Caco-2 (cell line): Measurements from ENCODE around the gene RAPGEF5. TPM values are rescaled to one million over a fixed set of nuclear protein-coding genes. Genes with fewer than 3 reads are reported as not detected.

Experiments used
- BruUV-seq: library from RNA; stranded (reverse); fragments of 400-500 nt; replicated peaks from 2 replicates; lab custom pipeline; 2021; lab: Mats Ljungman, UMichigan
- CTCF ChIA-PET: fragments of 300-600 bp; sonication (Branson Sonifier 250); formaldehyde crosslinking; loops from one replicate; lab custom pipeline; 2022; ENCODE audit warnings: antibody characterized with exemption; lab: Charles Lee
- POLR2A ChIA-PET: fragments of 300-600 bp; sonication (Branson Sonifier 250); formaldehyde crosslinking; loops from one replicate; lab custom pipeline; 2022; ENCODE audit warnings: antibody characterized with exemption; lab: Charles Lee
- DNase-seq, 2 experiments: peaks; one replicate each; pipeline versions ENCODE4 v3.0.0 to v3.0.0-alpha.2; 2020 to 2022
- H3K27me3 ChIP-seq: replicated peaks from 2 replicates; pipeline ENCODE4 v1.6.0; 2011; ENCODE audit warnings: low read length; ENCODE audit not compliant: control insufficient read depth, insufficient read depth
- H3K36me3 ChIP-seq: 2 replicates; pipeline ENCODE4 v1.5.1; 2011; ENCODE audit warnings: low read length; ENCODE audit not compliant: control insufficient read depth, insufficient read depth
- H3K4me1 ChIP-seq: fragments of 250-450 bp; sonication (Bioruptor Pico); 2 replicates; pipeline ENCODE4 v1.5.1; 2020; ENCODE audit warnings: mild to moderate bottlenecking
- H3K4me3 ChIP-seq: 2 replicates; pipeline ENCODE4 v1.5.1; 2011; ENCODE audit warnings: low read depth, mild to moderate bottlenecking, control low read depth, low read length
- H3K9me3 ChIP-seq: fragments of 250-450 bp; sonication (Bioruptor Pico); 2 replicates; pipeline ENCODE4 v1.5.1; 2020; ENCODE audit warnings: mild to moderate bottlenecking, moderate library complexity
- H3K27ac Mint-ChIP-seq: one replicate; pipeline ENCODE4 v1.8.0; 2022; ENCODE audit warnings: mixed read lengths; ENCODE audit not compliant: unreplicated experiment
- H3K27me3 Mint-ChIP-seq: one replicate; pipeline ENCODE4 v1.8.0; 2022; ENCODE audit warnings: mixed read lengths; ENCODE audit not compliant: insufficient read depth, unreplicated experiment
- H3K36me3 Mint-ChIP-seq: one replicate; pipeline ENCODE4 v1.8.0; 2022; ENCODE audit warnings: mild to moderate bottlenecking, mixed read lengths; ENCODE audit not compliant: insufficient read depth, unreplicated experiment
- H3K4me1 Mint-ChIP-seq: one replicate; pipeline ENCODE4 v1.8.0; 2022; ENCODE audit warnings: low read depth, mixed read lengths; ENCODE audit not compliant: unreplicated experiment
- H3K4me3 Mint-ChIP-seq: one replicate; pipeline ENCODE4 v1.8.0; 2022; ENCODE audit warnings: mild to moderate bottlenecking, moderate library complexity, mixed read lengths; ENCODE audit not compliant: unreplicated experiment
- H3K9me3 Mint-ChIP-seq: one replicate; pipeline ENCODE4 v1.8.0; 2022; ENCODE audit warnings: mixed read lengths; ENCODE audit not compliant: unreplicated experiment
- intact Hi-C: fragments of 100-400 bp; cut with micrococcal nuclease; formaldehyde crosslinking; loops from one replicate; pipeline ENCODE4 v1.10.0; 2022; ENCODE audit not compliant: unreplicated experiment
- total RNA-seq: library from RNA; stranded (reverse); gene quantifications from 2 replicates; pipeline ENCODE4 v1.2.3, GENCODE V29; 2022
- TF ChIP-seq, protein P1 (sequence below), 2 experiments: fragments of 200-600 bp in 1 of 2; IDR thresholded peaks; 1 replicate in 1 of 2; 2 replicates in 1 of 2; pipeline versions ENCODE4 v1.5.1 to v1.8.0; 2011 to 2022; ENCODE audit warnings: antibody characterized with exemption in 1 of 2, control low read depth in 1 of 2, inconsistent platforms in 1 of 2, low read depth in 1 of 2, low read length in 1 of 2, mild to moderate bottlenecking in 1 of 2, moderate library complexity in 1 of 2; ENCODE audit not compliant: insufficient read depth in 1 of 2, severe bottlenecking in 1 of 2, unreplicated experiment in 1 of 2

Gene RAPGEF5
- total RNA-seq, 1 experiment from 2014 or later, result 16.9 TPM

DNA sequence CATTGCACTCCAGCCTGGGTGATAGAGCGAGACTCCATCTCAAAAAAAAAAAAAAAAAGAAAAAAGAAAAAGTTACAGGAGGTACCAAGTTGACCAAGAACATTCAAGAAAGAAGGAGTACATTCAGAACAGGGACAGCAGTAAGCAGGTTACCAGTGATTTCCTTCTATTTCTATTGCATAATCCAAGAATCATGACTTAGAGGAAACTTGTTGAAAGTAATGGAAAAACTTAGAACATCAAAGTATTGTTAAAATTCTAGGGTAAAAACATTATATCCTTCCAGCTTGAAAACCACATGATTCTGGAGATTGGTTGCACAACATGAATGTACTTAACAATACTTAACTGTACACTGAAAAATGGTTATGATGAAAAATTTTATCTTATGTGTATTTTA is 25.2 kb downstream of the RAPGEF5 start:
- H3K4me3 Mint-ChIP-seq, result no peak overlapping the region
- POLR2A ChIA-PET, result no interaction called here

DNA sequence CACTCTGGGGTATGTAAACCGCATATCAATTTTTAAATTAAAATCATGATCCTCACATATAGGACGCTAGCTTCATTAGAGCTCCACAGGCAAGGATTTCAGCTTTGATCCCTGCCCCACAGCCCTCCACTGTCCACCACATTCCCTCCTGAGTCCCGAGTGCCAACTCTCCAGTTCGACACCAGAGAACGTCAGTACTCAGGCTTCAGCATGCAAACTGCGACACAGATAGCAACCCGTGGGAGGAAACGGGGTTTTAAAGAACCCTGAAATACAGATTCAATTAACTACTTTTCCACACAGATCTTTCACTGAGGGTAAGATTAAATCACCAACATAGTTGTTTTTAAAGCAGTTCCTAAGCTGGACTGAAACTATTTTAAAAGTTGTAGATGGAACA is 26.1 kb downstream of the RAPGEF5 start:
- H3K27ac Mint-ChIP-seq, result no peak overlapping the region
- TF ChIP-seq, protein P1, sequence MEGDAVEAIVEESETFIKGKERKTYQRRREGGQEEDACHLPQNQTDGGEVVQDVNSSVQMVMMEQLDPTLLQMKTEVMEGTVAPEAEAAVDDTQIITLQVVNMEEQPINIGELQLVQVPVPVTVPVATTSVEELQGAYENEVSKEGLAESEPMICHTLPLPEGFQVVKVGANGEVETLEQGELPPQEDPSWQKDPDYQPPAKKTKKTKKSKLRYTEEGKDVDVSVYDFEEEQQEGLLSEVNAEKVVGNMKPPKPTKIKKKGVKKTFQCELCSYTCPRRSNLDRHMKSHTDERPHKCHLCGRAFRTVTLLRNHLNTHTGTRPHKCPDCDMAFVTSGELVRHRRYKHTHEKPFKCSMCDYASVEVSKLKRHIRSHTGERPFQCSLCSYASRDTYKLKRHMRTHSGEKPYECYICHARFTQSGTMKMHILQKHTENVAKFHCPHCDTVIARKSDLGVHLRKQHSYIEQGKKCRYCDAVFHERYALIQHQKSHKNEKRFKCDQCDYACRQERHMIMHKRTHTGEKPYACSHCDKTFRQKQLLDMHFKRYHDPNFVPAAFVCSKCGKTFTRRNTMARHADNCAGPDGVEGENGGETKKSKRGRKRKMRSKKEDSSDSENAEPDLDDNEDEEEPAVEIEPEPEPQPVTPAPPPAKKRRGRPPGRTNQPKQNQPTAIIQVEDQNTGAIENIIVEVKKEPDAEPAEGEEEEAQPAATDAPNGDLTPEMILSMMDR (IDR thresholded peaks at IDR 0.05; ENCODE audit: insufficient read depth in 1 of 2, low read depth in 1 of 2, low read length in 1 of 2, severe bottlenecking in 1 of 2, unreplicated experiment in 1 of 2), result no peak
- Histone ChIP-seq H3K9me3 (no peaks in the 10 kb centered on the region), H3K36me3 (no peaks in the 10 kb centered on the region), H3K27me3 (no peaks in the 10 kb centered on the region), H3K4me1 (peaks cover 22% of the 10 kb centered on the region), H3K4me3 (no peak overlapping the region)
- H3K36me3 Mint-ChIP-seq, result no peaks in the 10 kb centered on the region
- H3K4me3 Mint-ChIP-seq, result no peak overlapping the region
- POLR2A ChIA-PET, result no interaction called here
- intact Hi-C loops, result no loop called here
- no peak for DNase-seq
- BruUV-seq, result no TSS peak
- peaks cover 16% of the 10 kb centered on the region for H3K4me1 Mint-ChIP-seq
- CTCF ChIA-PET, result interaction anchor here (1.2 kb wide), 1 partner anchor 221 kb away, joined by 3 read pairs; no protein-coding TSS in a partner anchor
- H3K9me3 Mint-ChIP-seq, result no peaks in the 10 kb centered on the region
- no peaks in the 10 kb centered on the region for H3K27me3 Mint-ChIP-seq

More for the DNA sequence above, 25.2 kb downstream of the RAPGEF5 start:
- Mint-ChIP-seq H3K9me3 (no peaks in the 10 kb centered on the region), H3K27ac (no peak overlapping the region), H3K4me1 (peaks cover 16% of the 10 kb centered on the region), H3K36me3 (no peaks in the 10 kb centered on the region), H3K27me3 (no peaks in the 10 kb centered on the region)
- H3K36me3 ChIP-seq, result no peaks in the 10 kb centered on the region
- no peaks in the 10 kb centered on the region for H3K9me3 ChIP-seq
- peaks cover 22% of the 10 kb centered on the region for H3K4me1 ChIP-seq
- no peak for DNase-seq
- BruUV-seq, result no TSS peak
- TF ChIP-seq, protein P1 (IDR thresholded peaks at IDR 0.05; ENCODE audit: insufficient read depth in 1 of 2, low read depth in 1 of 2, low read length in 1 of 2, severe bottlenecking in 1 of 2, unreplicated experiment in 1 of 2), result no peak
- H3K4me3 ChIP-seq, result no peak overlapping the region
- CTCF ChIA-PET, result interaction anchor here (0.6 kb wide), 1 partner anchor 31 kb away, joined by 4 read pairs; no protein-coding TSS in a partner anchor
- intact Hi-C loops, result no loop called here
- no peaks in the 10 kb centered on the region for H3K27me3 ChIP-seq

DNA sequence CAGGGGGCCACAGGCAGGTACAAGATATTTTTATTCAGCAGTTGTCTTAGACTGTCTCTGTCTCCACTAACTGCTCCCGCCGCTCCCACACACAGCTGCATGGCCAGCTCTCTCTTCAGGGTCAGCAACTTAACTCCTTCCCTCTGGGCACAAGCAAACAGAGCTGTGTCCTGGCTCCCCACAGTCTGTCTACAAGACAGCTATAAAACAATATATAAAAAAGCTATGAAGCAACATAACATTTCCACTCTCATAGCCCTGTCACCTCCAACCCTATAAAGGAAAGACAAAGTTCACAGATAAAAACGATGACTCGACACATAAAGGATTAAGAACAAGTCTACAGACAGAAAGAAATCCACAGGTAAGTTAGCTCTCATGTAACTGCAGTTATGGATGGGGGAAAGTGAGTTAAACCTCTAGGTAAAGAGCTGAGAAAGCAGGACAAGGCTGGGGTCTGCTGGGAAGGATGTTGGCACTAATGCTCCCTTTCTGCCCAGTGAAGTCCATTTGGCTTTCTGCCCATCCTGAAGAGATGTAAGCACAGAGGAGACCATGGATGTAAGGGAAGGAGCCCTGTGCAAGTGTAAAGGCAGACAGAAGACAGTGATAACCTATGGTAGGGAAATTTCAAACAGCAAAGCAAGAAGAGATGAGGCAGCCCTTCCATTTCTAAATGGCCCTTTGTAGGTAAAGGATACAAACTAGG is 27.0 kb downstream of the RAPGEF5 start:
- H3K9me3 ChIP-seq, result no peaks in the 10 kb centered on the region
- no peaks in the 10 kb centered on the region for H3K36me3 ChIP-seq
- DNase-seq, result no peak
- H3K27me3 Mint-ChIP-seq, result no peaks in the 10 kb centered on the region
- TF ChIP-seq, protein P1 (IDR thresholded peaks at IDR 0.05; ENCODE audit: insufficient read depth in 1 of 2, low read depth in 1 of 2, low read length in 1 of 2, severe bottlenecking in 1 of 2, unreplicated experiment in 1 of 2), result no peak
- peaks cover 19% of the 10 kb centered on the region for H3K4me1 Mint-ChIP-seq
- ChIA-PET POLR2A (no interaction called here), CTCF (interaction anchor here (0.6 to 1.2 kb wide), 2 partner anchors 220 to 247 kb away, joined by 3 read pairs; no protein-coding TSS in a partner anchor)
- intact Hi-C loops, result no loop called here
- no TSS peak for BruUV-seq
- H3K4me3 Mint-ChIP-seq, result no peak overlapping the region
- H3K4me3 ChIP-seq, result no peak overlapping the region
- H3K27me3 ChIP-seq, result no peaks in the 10 kb centered on the region
- H3K27ac Mint-ChIP-seq, result peak overlapping the region; percentile 22
- H3K4me1 ChIP-seq, result peaks cover 22% of the 10 kb centered on the region
- no peaks in the 10 kb centered on the region for H3K36me3 Mint-ChIP-seq
- H3K9me3 Mint-ChIP-seq, result no peaks in the 10 kb centered on the region
